ENCODE data around the gene ELAVL1.

Gene ELAVL1

GRCh38 chr19:8005534-8006256 lies at the start of gene ELAVL1:
TSS of gene ELAVL1 (minus strand) at chr19:8005641. CDS start at chr19:7991815, 13,826 bp downstream.
- TF ChIP-seq GATA3 (IDR thresholded peaks at IDR 0.05; ENCODE audit: low read depth, low read length), result no peak
- TF ChIP-seq GATA2 (IDR thresholded peaks at IDR 0.05; ENCODE audit: low read depth, low read length), result no peak

- TF ChIP-seq GATA2 (IDR thresholded peaks at IDR 0.05; ENCODE audit: low read depth, low read length) (no peak), GATA3 (IDR thresholded peaks at IDR 0.05; ENCODE audit: low read depth, low read length) (no peak)
Measured at GRCh38 chr19:8054169-8054568, 48.7 kb upstream of the ELAVL1 start.

DNA sequence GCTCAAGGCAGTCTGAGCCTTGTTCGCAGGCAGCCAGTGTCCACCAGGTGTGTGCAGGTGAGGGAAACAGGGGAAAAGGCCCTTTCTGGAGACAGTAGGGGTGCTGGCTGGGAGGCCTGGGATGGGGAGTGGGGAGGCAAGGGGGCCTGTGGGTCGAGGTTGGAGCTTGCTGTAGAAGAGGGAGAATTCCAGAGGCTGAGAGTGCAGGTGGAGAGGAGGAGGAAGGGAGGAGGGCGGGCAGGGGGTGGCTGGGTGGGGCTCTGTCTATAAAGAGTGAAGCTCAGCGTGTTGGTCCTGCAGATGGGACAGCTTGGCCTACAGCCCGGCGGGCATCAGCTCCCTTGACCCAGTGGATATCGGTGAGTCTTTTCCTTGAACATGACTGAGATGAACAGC lies 47.0 kb upstream of the ELAVL1 start, which contains the start of gene CCL25:
Gene CCL25, plus strand, starts transcription at position 297 of the 396 bp plus-strand sequence. CDS start 290 bp downstream, outside the sequence.
- TF ChIP-seq GATA3 (IDR thresholded peaks at IDR 0.05; ENCODE audit: low read depth, low read length), result no peak
- no peak for TF ChIP-seq GATA2 (IDR thresholded peaks at IDR 0.05; ENCODE audit: low read depth, low read length)

DNA sequence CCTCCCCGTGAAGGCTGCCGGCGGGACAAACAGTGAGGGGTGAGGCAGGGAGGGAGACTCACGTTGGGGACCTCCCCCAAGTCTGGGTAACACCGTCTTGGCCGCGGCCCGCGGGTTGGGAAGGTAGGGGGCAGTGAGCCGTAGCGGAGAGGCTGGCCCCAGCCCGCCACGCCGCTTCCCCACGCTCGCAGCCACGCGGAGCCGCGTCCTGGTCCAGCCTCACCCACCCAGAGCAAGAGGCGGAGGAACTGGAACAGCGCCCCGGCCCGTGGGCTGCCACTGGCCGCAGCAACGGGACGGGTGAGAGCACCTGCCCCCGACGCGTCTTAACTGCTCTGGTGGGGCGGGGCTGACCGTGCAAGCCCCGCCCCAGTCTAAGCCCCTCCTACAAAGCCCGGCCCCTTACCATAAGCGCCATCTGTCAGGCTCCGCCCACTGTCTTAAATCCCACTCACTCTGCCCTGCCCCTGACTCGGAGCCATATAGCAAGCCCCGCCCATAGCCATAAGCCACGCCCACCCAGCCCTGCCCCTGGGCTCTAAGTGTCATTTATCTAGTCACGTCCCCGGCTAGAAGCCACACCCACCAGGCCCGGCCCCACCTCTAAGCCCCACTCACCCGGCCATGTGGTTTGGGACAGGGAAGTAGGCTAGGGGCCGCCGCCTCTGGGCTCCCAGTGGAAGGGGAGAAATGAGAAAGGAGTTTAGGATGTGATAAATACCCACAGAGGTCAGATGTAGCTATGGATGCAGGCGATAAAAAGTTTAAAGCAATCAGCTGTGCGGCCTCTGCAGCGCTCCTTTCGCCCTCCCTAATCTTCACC lies 45.0 kb upstream of the ELAVL1 start:
- no peak for TF ChIP-seq GATA2 (IDR thresholded peaks at IDR 0.05; ENCODE audit: low read depth, low read length)
- TF ChIP-seq GATA3 (IDR thresholded peaks at IDR 0.05; ENCODE audit: low read depth, low read length), result no peak

GRCh38 chr19:8046569-8047165 lies 41.2 kb upstream of the ELAVL1 start:
- TF ChIP-seq GATA2 (IDR thresholded peaks at IDR 0.05; ENCODE audit: low read depth, low read length) (no peak), GATA3 (IDR thresholded peaks at IDR 0.05; ENCODE audit: low read depth, low read length) (no peak)

DNA sequence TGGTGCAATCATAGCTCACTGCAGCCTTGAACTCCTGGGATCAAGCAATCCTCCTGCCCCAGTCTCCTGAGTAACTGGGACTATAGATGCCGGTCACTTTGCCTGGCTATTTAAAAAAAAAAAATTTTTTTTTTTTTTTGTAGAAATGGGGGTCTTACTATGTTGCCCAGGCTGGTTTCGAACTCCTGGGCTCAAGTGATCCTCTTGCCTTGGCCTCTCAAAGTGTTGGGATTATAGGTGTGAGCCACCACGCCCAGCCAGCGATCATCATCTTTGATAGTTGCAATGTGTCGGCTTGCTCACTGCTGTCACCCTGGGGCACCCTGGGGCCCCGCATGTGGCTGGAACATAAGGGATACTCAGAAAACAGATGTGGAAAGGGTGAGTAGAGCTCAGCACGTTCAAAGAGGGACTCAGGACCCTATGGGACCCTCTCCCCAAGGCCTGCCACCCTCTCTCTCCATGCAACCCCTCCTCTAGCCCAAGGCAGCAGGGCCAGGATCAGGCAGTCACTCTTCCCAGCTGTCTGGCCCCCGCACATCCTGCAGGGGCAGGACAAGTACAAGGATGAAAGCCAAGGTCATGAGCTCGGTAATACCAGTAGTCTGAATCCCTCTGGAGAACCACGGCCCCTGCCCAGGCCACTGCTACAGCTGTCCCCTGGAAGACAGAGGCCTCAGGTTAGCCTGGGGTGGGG lies 40.6 kb upstream of the ELAVL1 start:
- TF ChIP-seq GATA2 (IDR thresholded peaks at IDR 0.05; ENCODE audit: low read depth, low read length) (no peak), GATA3 (IDR thresholded peaks at IDR 0.05; ENCODE audit: low read depth, low read length) (no peak)

DNA sequence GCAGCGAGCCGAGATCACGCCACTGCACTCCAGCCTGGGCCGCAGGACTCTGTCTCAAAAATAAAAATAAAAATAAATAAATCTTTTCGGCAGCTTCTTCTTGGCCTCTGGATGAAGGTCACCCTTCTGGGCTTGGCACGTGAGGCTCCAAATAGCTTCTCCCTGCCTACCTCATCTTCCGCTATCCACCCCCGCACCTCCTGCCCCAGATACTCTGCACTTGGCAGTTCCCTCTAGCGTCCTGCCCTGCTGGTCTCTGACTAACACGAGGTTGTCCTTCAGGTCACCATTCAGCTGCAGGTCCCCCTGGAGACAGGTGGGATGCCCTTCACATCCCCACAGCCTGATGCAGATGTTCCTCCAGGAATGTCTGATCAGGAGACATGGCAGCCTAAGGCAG lies 38.6 kb upstream of the ELAVL1 start:
- TF ChIP-seq GATA2 (IDR thresholded peaks at IDR 0.05; ENCODE audit: low read depth, low read length) (no peak), GATA3 (IDR thresholded peaks at IDR 0.05; ENCODE audit: low read depth, low read length) (no peak)

DNA sequence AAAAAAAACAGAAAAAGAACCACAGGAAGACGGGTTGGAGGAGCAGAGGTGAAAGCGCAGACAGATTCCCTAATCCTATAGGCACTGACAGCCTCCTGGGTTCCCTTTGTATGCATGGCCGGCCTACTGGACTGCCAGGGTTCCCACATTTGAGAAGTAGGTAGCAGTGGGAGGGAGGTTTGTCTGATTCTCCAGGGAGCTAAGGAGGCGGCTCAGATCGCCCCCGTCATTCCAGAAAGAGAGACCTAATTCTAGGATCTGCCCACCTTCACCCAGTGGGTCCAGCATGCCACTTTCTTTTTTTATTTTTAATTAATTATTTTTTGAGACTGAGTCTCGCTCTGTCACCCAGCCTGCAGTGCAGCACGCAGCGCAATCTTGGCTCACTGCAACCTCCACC lies 37.5 kb upstream of the ELAVL1 start:
- no peak for TF ChIP-seq GATA3 (IDR thresholded peaks at IDR 0.05; ENCODE audit: low read depth, low read length)
- no peak for TF ChIP-seq GATA2 (IDR thresholded peaks at IDR 0.05; ENCODE audit: low read depth, low read length)

DNA sequence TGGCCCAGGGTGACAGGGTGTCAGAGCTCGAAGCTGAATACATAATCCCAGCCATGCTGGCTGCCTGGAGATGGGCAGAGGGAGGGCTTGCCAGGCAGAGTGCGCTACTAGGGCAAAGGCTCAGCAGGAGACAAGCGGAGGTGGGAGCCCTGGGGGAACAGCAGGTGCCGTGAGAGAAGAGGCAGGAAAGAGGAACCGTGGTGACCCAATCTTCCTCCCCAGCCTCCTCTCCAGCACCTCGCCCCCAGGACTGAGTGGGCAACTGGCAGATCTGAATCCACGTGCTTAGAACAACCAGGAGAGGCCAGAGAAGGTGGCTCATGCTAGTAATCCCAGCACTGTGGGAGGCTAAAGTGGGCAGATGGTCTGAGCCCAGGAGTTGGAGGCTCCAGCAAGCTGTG lies 36.1 kb upstream of the ELAVL1 start:
- TF ChIP-seq GATA3 (IDR thresholded peaks at IDR 0.05; ENCODE audit: low read depth, low read length), result no peak
- TF ChIP-seq GATA2 (IDR thresholded peaks at IDR 0.05; ENCODE audit: low read depth, low read length), result no peak

GRCh38 chr19:8039231-8039630 lies 33.8 kb upstream of the ELAVL1 start:
- TF ChIP-seq GATA3 (IDR thresholded peaks at IDR 0.05; ENCODE audit: low read depth, low read length) (no peak), GATA2 (IDR thresholded peaks at IDR 0.05; ENCODE audit: low read depth, low read length) (no peak)

- TF ChIP-seq GATA3 (IDR thresholded peaks at IDR 0.05; ENCODE audit: low read depth, low read length) (no peak), GATA2 (IDR thresholded peaks at IDR 0.05; ENCODE audit: low read depth, low read length) (no peak)
Measured at GRCh38 chr19:8038815-8039214, 33.4 kb upstream of the ELAVL1 start.

- TF ChIP-seq GATA3 (IDR thresholded peaks at IDR 0.05; ENCODE audit: low read depth, low read length) (no peak), GATA2 (IDR thresholded peaks at IDR 0.05; ENCODE audit: low read depth, low read length) (no peak)
Measured at GRCh38 chr19:8036434-8037099, 31.1 kb upstream of the ELAVL1 start.

- TF ChIP-seq GATA2 (IDR thresholded peaks at IDR 0.05; ENCODE audit: low read depth, low read length), result no peak
- TF ChIP-seq GATA3 (IDR thresholded peaks at IDR 0.05; ENCODE audit: low read depth, low read length), result no peak
Measured at GRCh38 chr19:8034178-8034525, 28.7 kb upstream of the ELAVL1 start.

Data from SH-SY5Y (cell line).